Mesenchymal stem cell (in vitro differentiated cells and primary cell): ENCODE measurements around the gene AGAP1. TPM values are rescaled to one million over a fixed set of nuclear protein-coding genes. Genes with fewer than 3 reads are reported as not detected.
A peak's percentile ranks its signal among the peaks of the same experiment; 100 is the strongest.

Experiments used
- DNase-seq: peaks from one replicate; pipeline ENCODE4 v3.0.0-alpha.2; 2013
- H2AFZ ChIP-seq: one replicate; pipeline ENCODE4 v1.6.1; 2013; ENCODE audit warnings: low read depth, mild to moderate bottlenecking, control low read depth, inconsistent platforms, low read length, moderate library complexity
- H2AK5ac ChIP-seq: 2 replicates; pipeline ENCODE4 v1.6.1; 2013; ENCODE audit warnings: low read length, moderate library complexity, mild to moderate bottlenecking, inconsistent platforms; ENCODE audit not compliant: severe bottlenecking
- H2BK120ac ChIP-seq: one replicate; pipeline ENCODE4 v1.6.1; 2013; ENCODE audit warnings: low read depth, mild to moderate bottlenecking, inconsistent platforms, low read length, moderate library complexity
- H2BK12ac ChIP-seq, 2 experiments: one replicate each; pipeline ENCODE4 v1.6.1; 2013; ENCODE audit warnings: inconsistent platforms in 2 of 2, low read length in 2 of 2, mild to moderate bottlenecking in 2 of 2, moderate library complexity in 2 of 2, control low read depth in 1 of 2
- H2BK15ac ChIP-seq: one replicate; pipeline ENCODE4 v1.6.1; 2013; ENCODE audit warnings: mild to moderate bottlenecking, low read depth, inconsistent platforms; ENCODE audit not compliant: poor library complexity, severe bottlenecking
- H2BK5ac ChIP-seq: 2 replicates; pipeline ENCODE4 v1.6.1; 2013; ENCODE audit warnings: low read depth, mild to moderate bottlenecking, low read length, control low read depth, inconsistent platforms; ENCODE audit not compliant: poor library complexity, severe bottlenecking
- H3K14ac ChIP-seq, 2 experiments: one replicate each; pipeline ENCODE4 v1.6.1; 2013; ENCODE audit warnings: inconsistent platforms in 2 of 2, low read length in 2 of 2, control low read depth in 1 of 2, mild to moderate bottlenecking in 1 of 2, moderate library complexity in 1 of 2
- H3K18ac ChIP-seq, 2 experiments: one replicate each; pipeline ENCODE4 v1.6.1; 2013; ENCODE audit warnings: inconsistent platforms in 2 of 2, low read length in 2 of 2, control low read depth in 1 of 2, low read depth in 1 of 2, mild to moderate bottlenecking in 1 of 2
- H3K23ac ChIP-seq, 2 experiments: one replicate each; pipeline ENCODE4 v1.6.1; 2013; ENCODE audit warnings: inconsistent platforms in 2 of 2, low read length in 2 of 2, mild to moderate bottlenecking in 2 of 2, moderate library complexity in 2 of 2, control low read depth in 1 of 2
- H3K27ac ChIP-seq: 2 replicates; pipeline ENCODE4 v1.5.1; 2013; ENCODE audit warnings: mild to moderate bottlenecking, moderate library complexity, low read length, control low read depth, inconsistent platforms; ENCODE audit not compliant: poor library complexity, severe bottlenecking
- H3K27me3 ChIP-seq, 2 experiments: 2 replicates each; pipeline versions ENCODE4 v1.6.1 to v1.7.0; 2013; ENCODE audit warnings: low read length in 2 of 2, mild to moderate bottlenecking in 2 of 2, moderate library complexity in 2 of 2, control low read depth in 1 of 2, inconsistent platforms in 1 of 2; ENCODE audit not compliant: control insufficient read depth in 1 of 2, insufficient read depth in 1 of 2
- H3K36me3 ChIP-seq, 2 experiments: 2 replicates each; pipeline versions ENCODE4 v1.6.1 to v1.7.0; 2013; ENCODE audit warnings: low read length in 2 of 2, control low read depth in 1 of 2, inconsistent platforms in 1 of 2, low read depth in 1 of 2, mild to moderate bottlenecking in 1 of 2; ENCODE audit not compliant: insufficient read depth in 2 of 2, control insufficient read depth in 1 of 2
- H3K4ac ChIP-seq, 2 experiments: one replicate each; pipeline ENCODE4 v1.6.1; 2013; ENCODE audit warnings: inconsistent platforms in 2 of 2, low read length in 2 of 2, mild to moderate bottlenecking in 2 of 2, moderate library complexity in 2 of 2, control low read depth in 1 of 2, low read depth in 1 of 2
- H3K4me1 ChIP-seq: 2 replicates; pipeline ENCODE4 v1.6.1; 2013; ENCODE audit warnings: low read depth, low read length, control low read depth; ENCODE audit not compliant: control insufficient read depth, insufficient read depth
- H3K4me2 ChIP-seq: 2 replicates; pipeline ENCODE4 v1.6.1; 2013; ENCODE audit warnings: low read length, mild to moderate bottlenecking, inconsistent platforms; ENCODE audit not compliant: poor library complexity, severe bottlenecking
- H3K4me3 ChIP-seq, 2 experiments: 2 replicates each; pipeline versions ENCODE4 v1.5.1 to v1.7.0; 2013; ENCODE audit warnings: low read length in 2 of 2, mild to moderate bottlenecking in 2 of 2, control low read depth in 1 of 2, low read depth in 1 of 2; ENCODE audit not compliant: insufficient read depth in 1 of 2
- H3K79me1 ChIP-seq: replicated peaks from 2 replicates; pipeline ENCODE4 v1.6.1; 2013; ENCODE audit warnings: mild to moderate bottlenecking, control low read depth, low read length, inconsistent platforms; ENCODE audit not compliant: poor library complexity, severe bottlenecking
- H3K9ac ChIP-seq: 2 replicates; pipeline ENCODE4 v1.7.0; 2013; ENCODE audit warnings: mild to moderate bottlenecking, low read length, moderate library complexity
- H3K9me3 ChIP-seq: 2 replicates; pipeline ENCODE4 v1.7.0; 2013; ENCODE audit warnings: mild to moderate bottlenecking, low read length; ENCODE audit not compliant: control insufficient read depth
- H4K8ac ChIP-seq: one replicate; pipeline ENCODE4 v1.6.1; 2013; ENCODE audit warnings: inconsistent platforms, mild to moderate bottlenecking, low read length, moderate library complexity
- H4K91ac ChIP-seq: one replicate; pipeline ENCODE4 v1.6.1; 2013; ENCODE audit warnings: mild to moderate bottlenecking, low read length, inconsistent platforms
- WGBS: methylation state at CpG from one replicate; pipeline ENCODE4 v1.1.7; 2013; ENCODE audit warnings: mixed read lengths; 5-methylcytosine and 5-hydroxymethylcytosine counted together
- small RNA-seq: library from polyadenylated mRNA; stranded (forward); fragments of <200 nt; extraction: miRNeasy Mini kit (QIAGEN cat#:217004); gene quantifications from one replicate; pipeline ENCODE3, GENCODE V24; 2013; ENCODE audit warnings: low read depth

AGAP1 gene

GRCh38 chr2:236180076-236180816, 686.4 kb downstream of the AGAP1 start:
- Histone ChIP-seq H3K9ac (peak overlapping the region; percentile 29), H2BK12ac (no peak overlapping the region), H3K27me3 (peaks cover 0 to 59% of the 10 kb centered on the region in 2 experiments), H3K23ac (no peak overlapping the region), H3K36me3 (no peaks in the 10 kb centered on the region), H2AFZ (no peak overlapping the region), H3K14ac (no peak overlapping the region), H3K4me3 (peak overlapping the region in 1 of 2 experiments; percentile 47), H3K79me1 (no peaks in the 10 kb centered on the region), H2AK5ac (no peak overlapping the region), H3K4me2 (peak overlapping the region; percentile 59), H3K4me1 (peaks cover 17% of the 10 kb centered on the region), H2BK5ac (no peak overlapping the region), H3K4ac (no peak overlapping the region), H2BK15ac (no peak overlapping the region), H4K8ac (no peak overlapping the region), H3K27ac (peak overlapping the region; percentile 71), H2BK120ac (no peak overlapping the region), H3K9me3 (no peaks in the 10 kb centered on the region), H3K18ac (no peak overlapping the region), H4K91ac (no peak overlapping the region)
- WGBS: no CpG with 5 or more reads among the region's 12 CpGs
- DNase-seq: peak; percentile 32

DNA sequence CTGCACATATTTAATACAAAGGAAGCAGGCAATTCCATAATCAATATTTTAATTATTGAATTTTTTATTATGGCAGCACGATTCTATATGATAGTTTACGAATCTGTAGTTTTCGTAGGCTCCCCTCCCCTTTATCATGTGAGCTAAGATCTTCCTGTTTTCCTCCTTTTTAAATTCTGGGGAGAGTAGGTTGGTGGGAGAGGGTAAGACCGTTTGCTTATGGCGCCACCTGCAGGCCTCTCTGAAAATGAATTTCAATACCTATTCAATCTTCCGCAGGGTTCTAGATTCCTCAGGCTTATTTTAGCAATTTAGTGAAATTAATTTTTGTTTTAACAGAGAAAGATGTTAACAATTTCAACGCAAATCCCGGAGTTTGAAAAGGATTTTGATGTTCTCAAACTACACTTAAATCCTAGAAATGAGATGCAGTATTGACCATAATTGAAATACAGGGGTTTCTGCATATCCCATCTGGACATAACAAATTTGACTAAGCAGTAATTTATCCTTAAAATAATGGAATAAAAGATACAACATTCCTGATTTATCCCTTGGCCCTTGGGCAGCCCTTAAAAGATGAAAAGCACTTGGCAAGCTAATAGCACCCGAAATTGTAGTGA, 687.1 kb downstream of the AGAP1 start:
- Histone ChIP-seq H2BK15ac (no peak overlapping the region), H3K9me3 (no peaks in the 10 kb centered on the region), H2AK5ac (no peak overlapping the region), H3K27me3 (peaks cover 0 to 56% of the 10 kb centered on the region in 2 experiments), H3K4me3 (no peak overlapping the region), H2AFZ (no peak overlapping the region), H3K4ac (no peak overlapping the region), H2BK5ac (no peak overlapping the region), H4K91ac (no peak overlapping the region), H3K4me1 (peaks cover 14% of the 10 kb centered on the region), H3K14ac (no peak overlapping the region), H3K27ac (no peak overlapping the region), H3K4me2 (no peak overlapping the region), H2BK12ac (no peak overlapping the region), H2BK120ac (no peak overlapping the region), H3K23ac (no peak overlapping the region), H3K36me3 (no peaks in the 10 kb centered on the region), H4K8ac (no peak overlapping the region), H3K79me1 (no peaks in the 10 kb centered on the region), H3K18ac (no peak overlapping the region), H3K9ac (peak overlapping the region; percentile 29)
- peak; percentile 70 for DNase-seq
- WGBS: 96% methylated on average over 1 of the region's 9 CpGs

Small RNA genes within 50 kb of the gene (small RNA-seq; reads per million reads assigned to genes)
- gene RF00019: not detected
- gene RN7SL204P: not detected
- not detected for gene RNU7-127P
- gene TMSB10P1: not detected
